ENCODE data around the gene MUSTN1. TPM values are rescaled to one million over a fixed set of nuclear protein-coding genes. Genes with fewer than 3 reads are reported as not detected.

MUSTN1 gene
- 1 to 10 TPM in 1 of 2 experiments, not detected in 1; 1.1 TPM for total RNA-seq

DNA sequence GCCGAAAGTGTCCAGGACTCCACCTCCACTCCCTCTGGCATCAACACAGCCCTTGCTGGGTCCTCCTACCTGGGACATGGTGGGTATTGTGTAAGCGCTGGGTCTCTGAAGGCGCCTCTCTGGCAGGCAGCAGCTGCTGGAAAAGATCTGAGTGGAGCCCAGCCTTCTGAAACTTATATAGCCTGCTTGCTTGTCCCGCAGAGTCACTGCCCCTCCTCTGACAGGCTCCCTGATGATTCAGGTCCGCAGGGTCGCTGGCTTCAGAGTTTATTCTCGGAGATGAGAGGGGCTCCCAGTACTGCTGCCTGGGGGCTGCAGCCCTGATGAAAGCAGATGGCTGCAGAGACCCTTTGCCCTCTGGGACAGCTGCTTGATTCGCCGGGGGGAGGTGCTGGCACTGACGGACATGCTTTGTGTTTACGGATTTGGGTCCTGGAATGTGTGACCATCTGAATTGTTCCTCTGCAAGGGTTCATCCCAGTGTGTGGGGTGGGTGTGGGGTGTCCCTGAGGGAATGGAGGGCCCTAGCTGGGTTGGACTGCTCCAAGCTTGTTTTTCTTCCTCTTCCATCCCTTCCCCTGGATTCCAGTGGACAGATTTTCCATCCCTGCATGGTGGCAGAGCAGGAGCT is at the start of gene MUSTN1:
Gene MUSTN1, minus strand, starts transcription at position 149 of the 631 bp plus-strand sequence. Its CDS starts 71 bp downstream, at position 78.
- Mint-ChIP-seq H3K36me3 (no peaks in the 10 kb centered on the region), H3K27me3 (no peaks in the 10 kb centered on the region), H3K4me3 (no peak within 1 kb of the TSS), H3K9me3 (no peaks in the 10 kb centered on the region), H3K27ac (no peak within 1 kb of the TSS), H3K4me1 (ENCODE audit: low read depth) (peaks cover 24% of the 10 kb centered on the region)
- intact Hi-C loops (cut with micrococcal nuclease) = no loop called here
- DNase-seq = no peak
- CTCF ChIA-PET = interaction anchor here (0.8 kb wide), 1 partner anchor 14 kb away, joined by 3 read pairs; no protein-coding TSS in a partner anchor
- POLR2A ChIA-PET = no interaction called here

DNA sequence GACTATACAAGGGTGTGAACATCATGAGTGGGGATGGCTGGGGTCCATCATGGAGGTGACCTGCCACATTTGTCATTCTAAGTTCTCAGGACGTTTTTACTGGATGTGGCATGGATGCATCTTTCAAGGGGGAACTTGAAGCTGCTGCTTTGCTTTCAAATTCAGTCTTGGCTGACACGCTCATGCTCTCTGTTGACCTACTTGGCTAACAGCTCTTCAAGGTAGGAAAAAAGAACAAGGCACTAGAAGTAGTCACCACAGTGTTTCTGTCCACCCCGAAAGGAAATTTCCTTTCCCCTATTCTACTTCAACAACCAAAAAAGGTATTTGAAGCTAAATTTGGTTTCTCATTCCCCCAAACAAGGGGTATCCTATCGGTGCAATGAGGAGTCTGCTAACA is 47.6 kb upstream of the MUSTN1 start:
- H3K4me1 Mint-ChIP-seq (ENCODE audit: low read depth) = peaks cover 13% of the 10 kb centered on the region
- POLR2A ChIA-PET = no interaction called here
- H3K9me3 Mint-ChIP-seq = no peaks in the 10 kb centered on the region
- H3K4me3 Mint-ChIP-seq = no peak overlapping the region
- no peak for DNase-seq
- intact Hi-C loops (cut with micrococcal nuclease) = no loop called here
- H3K27ac Mint-ChIP-seq = no peak overlapping the region
- H3K36me3 Mint-ChIP-seq = peaks cover 22% of the 10 kb centered on the region
- H3K27me3 Mint-ChIP-seq = no peaks in the 10 kb centered on the region
- CTCF ChIA-PET = interaction anchor here (7.0 kb wide), 1 partner anchor 11 kb away, joined by 46 read pairs; no protein-coding TSS in a partner anchor

DNA sequence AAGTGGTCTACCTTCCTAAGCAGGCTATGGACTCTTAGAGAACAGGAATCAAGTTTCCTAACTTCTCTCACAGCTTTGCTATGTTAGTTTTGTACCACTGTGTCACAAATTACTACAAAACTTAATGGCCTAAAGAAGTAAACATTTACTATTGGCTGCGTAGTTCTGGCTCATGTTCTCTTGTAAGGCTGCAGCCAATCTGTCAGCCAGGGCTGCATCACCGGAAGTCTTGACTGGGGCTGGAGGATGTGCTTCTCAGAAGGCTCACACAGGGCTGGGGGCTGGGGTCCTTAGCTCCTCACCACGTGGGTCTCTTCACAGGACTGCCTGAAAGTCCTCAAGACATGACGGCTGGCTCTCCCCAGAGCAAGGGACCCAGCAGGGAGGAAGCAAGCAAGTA is 47.1 kb upstream of the MUSTN1 start:
- DNase-seq = no peak
- peaks cover 22% of the 10 kb centered on the region for H3K36me3 Mint-ChIP-seq
- H3K27me3 Mint-ChIP-seq = no peaks in the 10 kb centered on the region
- no peaks in the 10 kb centered on the region for H3K9me3 Mint-ChIP-seq
- H3K4me3 Mint-ChIP-seq = no peak overlapping the region
- intact Hi-C loops (cut with micrococcal nuclease) = no loop called here
- POLR2A ChIA-PET = no interaction called here
- H3K27ac Mint-ChIP-seq = no peak overlapping the region
- CTCF ChIA-PET = interaction anchor here (1.4 to 7.0 kb wide), 3 partner anchors 7 to 53 kb away, joined by 4 to 46 read pairs (median 6); no protein-coding TSS in a partner anchor
- H3K4me1 Mint-ChIP-seq (ENCODE audit: low read depth) = peaks cover 13% of the 10 kb centered on the region

DNA sequence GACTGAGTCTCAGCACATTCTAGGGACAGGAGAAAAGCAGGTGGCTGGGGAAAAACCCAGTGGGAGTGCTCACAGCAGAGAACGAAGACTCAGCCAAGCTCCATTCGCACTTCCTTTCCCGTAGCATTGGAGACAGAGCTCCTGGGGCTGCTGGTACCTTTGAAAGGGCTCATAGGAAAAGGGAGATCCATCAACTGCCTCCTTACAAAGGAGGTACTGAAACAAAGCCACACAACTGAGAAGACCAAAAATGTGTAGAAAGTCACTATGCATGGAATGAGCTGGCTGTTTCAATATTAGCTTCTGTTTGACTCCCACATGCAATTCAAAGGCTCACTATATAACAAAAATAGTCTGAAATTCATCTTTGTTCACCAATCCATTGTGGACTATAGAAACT is 45.7 kb upstream of the MUSTN1 start:
- H3K27me3 Mint-ChIP-seq = no peaks in the 10 kb centered on the region
- peaks cover 18% of the 10 kb centered on the region for H3K4me1 Mint-ChIP-seq (ENCODE audit: low read depth)
- peak; percentile 31 for DNase-seq
- ChIA-PET CTCF (interaction anchor here (1.0 to 7.0 kb wide), 6 partner anchors 9 to 234 kb away, joined by 3 to 46 read pairs (median 4); no protein-coding TSS in a partner anchor), POLR2A (interaction anchor here (0.9 to 1.0 kb wide), 2 partner anchors 12 to 162 kb away, joined by 3 read pairs; no protein-coding TSS in a partner anchor)
- H3K9me3 Mint-ChIP-seq = no peaks in the 10 kb centered on the region
- no peak overlapping the region for H3K4me3 Mint-ChIP-seq
- H3K27ac Mint-ChIP-seq = no peak overlapping the region
- intact Hi-C loops (cut with micrococcal nuclease) = loop anchor here (1.0 kb wide), 1 partner anchor 11 kb away; no protein-coding TSS in a partner anchor
- H3K36me3 Mint-ChIP-seq = peaks cover 13% of the 10 kb centered on the region

DNA sequence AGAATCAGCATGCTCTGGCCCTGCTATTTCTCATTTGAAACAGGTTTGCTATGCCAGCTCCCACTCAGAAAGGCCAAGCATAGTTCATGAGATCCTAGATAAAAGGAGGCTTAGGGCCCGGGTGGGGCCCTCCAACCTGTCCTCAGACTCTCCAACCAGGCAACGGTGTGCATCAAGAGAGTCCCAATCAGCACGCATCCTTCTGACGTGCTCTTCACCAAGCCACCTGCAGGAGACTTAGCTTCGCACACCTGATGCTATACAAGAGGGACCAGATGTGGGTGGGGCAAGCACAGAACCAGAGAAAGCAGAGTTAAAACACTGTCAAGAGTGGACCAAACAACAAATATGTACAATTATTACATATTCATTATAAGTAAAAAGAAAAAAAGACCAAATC is 45.2 kb upstream of the MUSTN1 start:
- CTCF ChIA-PET = interaction anchor here (1.0 to 7.0 kb wide), 6 partner anchors 8 to 235 kb away, joined by 3 to 46 read pairs (median 4); no protein-coding TSS in a partner anchor
- Mint-ChIP-seq H3K36me3 (peaks cover 9% of the 10 kb centered on the region), H3K27me3 (no peaks in the 10 kb centered on the region), H3K4me3 (no peak overlapping the region), H3K27ac (no peak overlapping the region), H3K9me3 (no peaks in the 10 kb centered on the region), H3K4me1 (ENCODE audit: low read depth) (peaks cover 23% of the 10 kb centered on the region)
- POLR2A ChIA-PET = interaction anchor here (0.8 to 1.0 kb wide), 3 partner anchors 12 to 163 kb away, joined by 3 to 4 read pairs (median 3); no protein-coding TSS in a partner anchor
- no peak for DNase-seq
- intact Hi-C loops (cut with micrococcal nuclease) = loop anchor here (1.0 kb wide), 1 partner anchor 11 kb away; no protein-coding TSS in a partner anchor

GRCh38 chr3:52879581-52879980 is 44.8 kb upstream of the MUSTN1 start:
- no peak for DNase-seq
- intact Hi-C loops (cut with micrococcal nuclease) = no loop called here
- H3K36me3 Mint-ChIP-seq = peaks cover 5% of the 10 kb centered on the region
- H3K4me3 Mint-ChIP-seq = no peak overlapping the region
- H3K27ac Mint-ChIP-seq = no peak overlapping the region
- CTCF ChIA-PET = interaction anchor here (1.1 to 7.0 kb wide), 5 partner anchors 8 to 106 kb away, joined by 3 to 46 read pairs (median 4); no protein-coding TSS in a partner anchor
- peaks cover 26% of the 10 kb centered on the region for H3K4me1 Mint-ChIP-seq (ENCODE audit: low read depth)
- no peaks in the 10 kb centered on the region for H3K9me3 Mint-ChIP-seq
- no peaks in the 10 kb centered on the region for H3K27me3 Mint-ChIP-seq
- POLR2A ChIA-PET = interaction anchor here (0.8 kb wide), 1 partner anchor 16 kb away, joined by 4 read pairs; no protein-coding TSS in a partner anchor

DNA sequence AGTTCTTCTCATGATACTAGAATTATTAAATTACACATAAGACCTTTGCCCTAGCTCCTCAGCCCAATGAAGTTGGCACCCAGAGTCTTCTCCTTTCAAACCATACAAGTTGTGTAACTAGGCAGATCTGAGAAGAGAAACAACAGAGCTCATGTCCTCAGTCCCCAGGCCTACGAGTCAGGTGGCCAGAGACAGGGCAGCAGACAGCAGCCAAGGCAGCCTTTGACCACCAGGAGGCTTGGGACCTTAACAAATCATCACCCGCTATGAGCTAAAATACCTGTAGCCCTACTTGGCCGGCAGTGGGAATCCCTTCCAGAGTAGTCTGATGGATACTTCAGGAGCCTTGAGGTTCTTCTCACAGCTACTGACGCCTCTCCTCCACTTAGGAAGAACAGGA is 44.3 kb upstream of the MUSTN1 start:
- CTCF ChIA-PET = interaction anchor here (0.7 to 7.0 kb wide), 3 partner anchors 15 to 53 kb away, joined by 3 to 46 read pairs (median 4); no protein-coding TSS in a partner anchor

DNA sequence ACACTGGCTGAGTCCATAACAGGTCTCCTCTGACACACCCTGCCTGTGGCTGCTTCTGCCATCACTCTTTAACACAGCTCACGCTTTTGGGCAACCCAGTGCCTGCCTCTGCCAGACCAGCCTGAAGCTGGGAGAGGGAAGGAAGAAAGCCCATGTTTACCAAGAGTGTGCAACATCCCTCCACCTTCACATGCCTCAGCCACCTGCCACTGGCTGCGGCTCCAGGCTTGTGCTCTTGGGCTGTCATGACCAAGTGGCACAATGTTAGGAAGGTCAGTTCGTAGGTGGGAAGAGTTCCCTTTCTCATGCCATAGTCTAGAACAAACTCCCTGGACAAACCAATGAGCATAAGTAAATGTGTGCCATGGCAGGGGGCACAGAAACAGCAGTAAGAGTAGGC is 42.3 kb upstream of the MUSTN1 start:
- H3K27me3 Mint-ChIP-seq = no peaks in the 10 kb centered on the region
- no peaks in the 10 kb centered on the region for H3K9me3 Mint-ChIP-seq
- DNase-seq = no peak
- ChIA-PET POLR2A (no interaction called here), CTCF (interaction anchor here (7.0 kb wide), 1 partner anchor 17 kb away, joined by 46 read pairs; no protein-coding TSS in a partner anchor)
- H3K4me1 Mint-ChIP-seq (ENCODE audit: low read depth) = peaks cover 40% of the 10 kb centered on the region
- H3K4me3 Mint-ChIP-seq = no peak overlapping the region
- intact Hi-C loops (cut with micrococcal nuclease) = no loop called here
- no peak overlapping the region for H3K27ac Mint-ChIP-seq
- peaks cover 2% of the 10 kb centered on the region for H3K36me3 Mint-ChIP-seq

More for the DNA sequence above, 44.3 kb upstream of the MUSTN1 start:
- Mint-ChIP-seq H3K27me3 (no peaks in the 10 kb centered on the region), H3K27ac (no peak overlapping the region), H3K4me3 (no peak overlapping the region), H3K36me3 (peaks cover 2% of the 10 kb centered on the region), H3K9me3 (no peaks in the 10 kb centered on the region), H3K4me1 (ENCODE audit: low read depth) (peaks cover 30% of the 10 kb centered on the region)
- DNase-seq = no peak
- POLR2A ChIA-PET = no interaction called here
- intact Hi-C loops (cut with micrococcal nuclease) = no loop called here

DNA sequence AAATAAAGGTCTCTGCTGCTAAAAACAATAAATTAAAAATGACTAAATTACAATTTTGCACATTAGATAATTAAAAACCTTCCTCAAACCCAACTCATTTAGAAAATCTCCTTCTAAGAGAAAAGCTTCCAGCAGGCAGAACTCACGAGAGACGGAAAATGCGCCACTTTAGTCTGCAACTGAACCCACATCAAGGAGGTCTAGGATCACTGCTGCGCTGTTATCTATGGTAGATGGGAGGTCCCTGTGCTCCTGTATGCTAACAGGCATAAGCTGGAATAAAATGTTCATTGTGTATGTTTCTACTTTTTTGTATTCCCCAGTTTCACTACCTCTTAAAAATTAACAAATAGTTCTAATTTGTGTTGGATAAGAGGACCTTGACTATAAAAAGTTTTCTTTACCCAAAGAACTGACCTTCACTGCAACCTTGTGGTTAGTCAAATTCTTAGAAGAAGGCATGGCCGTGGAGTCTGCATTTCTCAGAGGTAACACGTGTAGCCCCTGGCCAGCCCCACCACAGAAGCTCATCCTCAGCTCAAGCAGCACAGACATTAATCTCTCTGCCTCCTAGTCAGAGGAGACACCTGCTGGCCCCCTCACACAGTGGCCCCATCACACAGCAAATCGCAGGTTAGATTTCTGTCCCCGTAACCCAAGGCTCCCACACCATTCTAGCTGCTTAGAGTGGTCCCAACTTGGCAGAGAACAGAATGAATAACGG is 40.2 kb upstream of the MUSTN1 start:
- CTCF ChIA-PET = interaction anchor here (2.0 kb wide), 1 partner anchor 19 kb away, joined by 10 read pairs; no protein-coding TSS in a partner anchor
- intact Hi-C loops (cut with micrococcal nuclease) = loop anchor here (1.0 kb wide), 1 partner anchor 16 kb away; no protein-coding TSS in a partner anchor
- Mint-ChIP-seq H3K27me3 (no peaks in the 10 kb centered on the region), H3K9me3 (no peaks in the 10 kb centered on the region), H3K27ac (no peak overlapping the region), H3K4me3 (no peak overlapping the region), H3K4me1 (ENCODE audit: low read depth) (peaks cover 34% of the 10 kb centered on the region), H3K36me3 (peaks cover 2% of the 10 kb centered on the region)
- POLR2A ChIA-PET = no interaction called here
- no peak for DNase-seq

GRCh38 chr3:52874160-52874701 is 39.4 kb upstream of the MUSTN1 start:
- Mint-ChIP-seq H3K4me3 (no peak overlapping the region), H3K27ac (no peak overlapping the region), H3K27me3 (no peaks in the 10 kb centered on the region), H3K9me3 (no peaks in the 10 kb centered on the region), H3K36me3 (no peaks in the 10 kb centered on the region), H3K4me1 (ENCODE audit: low read depth) (peaks cover 33% of the 10 kb centered on the region)
- no peak for DNase-seq
- ChIA-PET CTCF (interaction anchor here (0.6 to 2.0 kb wide), 2 partner anchors 18 to 20 kb away, joined by 3 to 10 read pairs; no protein-coding TSS in a partner anchor), POLR2A (no interaction called here)
- intact Hi-C loops (cut with micrococcal nuclease) = loop anchor here (1.0 kb wide), 1 partner anchor 17 kb away; no protein-coding TSS in a partner anchor

- Mint-ChIP-seq H3K36me3 (no peaks in the 10 kb centered on the region), H3K27me3 (no peaks in the 10 kb centered on the region), H3K4me3 (no peak overlapping the region), H3K27ac (peak overlapping the region; percentile 18), H3K9me3 (no peaks in the 10 kb centered on the region), H3K4me1 (ENCODE audit: low read depth) (peaks cover 31% of the 10 kb centered on the region)
- CTCF ChIA-PET = interaction anchor here (0.6 kb wide), 1 partner anchor 18 kb away, joined by 3 read pairs; no protein-coding TSS in a partner anchor
- DNase-seq = no peak
- POLR2A ChIA-PET = no interaction called here
- intact Hi-C loops (cut with micrococcal nuclease) = loop anchor here (1.0 kb wide), 1 partner anchor 18 kb away; no protein-coding TSS in a partner anchor
Measured at GRCh38 chr3:52873433-52874159, 38.8 kb upstream of the MUSTN1 start.

All from activated CD4-positive, alpha-beta memory T cell treated with anti-CD3 and anti-CD28 coated beads for 36 hours (primary cell).